Osteoblast (primary cell): ENCODE measurements around the gene SLC28A1. TPM values are rescaled to one million over a fixed set of nuclear protein-coding genes. Genes with fewer than 3 reads are reported as not detected.

Experiments
- DNase-seq: peaks from one replicate; pipeline ENCODE4 v3.0.0; 2011; ENCODE audit warnings: low spot score, mixed read lengths; ENCODE audit not compliant: insufficient read length; ENCODE audit errors: missing footprints
- H2AFZ ChIP-seq: 2 replicates; pipeline ENCODE4 v1.6.0; 2011; ENCODE audit warnings: mild to moderate bottlenecking, low read length
- H3K27ac ChIP-seq: 2 replicates; pipeline ENCODE4 v1.5.1; 2011; ENCODE audit warnings: mild to moderate bottlenecking, low read depth, low read length, moderate library complexity
- H3K27me3 ChIP-seq: 2 replicates; pipeline ENCODE4 v1.6.0; 2012; ENCODE audit warnings: mild to moderate bottlenecking, control low read depth, inconsistent platforms, low read length, moderate library complexity; ENCODE audit not compliant: insufficient read depth
- H3K36me3 ChIP-seq: 2 replicates; pipeline ENCODE4 v1.5.1; 2011; ENCODE audit warnings: mild to moderate bottlenecking, low read length, control low read depth, moderate library complexity; ENCODE audit not compliant: insufficient read depth
- H3K4me1 ChIP-seq: 2 replicates; pipeline ENCODE4 v1.5.1; 2011; ENCODE audit warnings: mild to moderate bottlenecking, low read length, control low read depth, moderate library complexity; ENCODE audit not compliant: insufficient read depth
- H3K4me2 ChIP-seq: 2 replicates; pipeline ENCODE4 v1.6.0; 2011; ENCODE audit warnings: mild to moderate bottlenecking, low read length; ENCODE audit not compliant: insufficient read depth
- H3K4me3 ChIP-seq: fragments of 200-600 bp; sonication (generic); 3 replicates; pipeline ENCODE4 v1.5.1; 2012; ENCODE audit warnings: mild to moderate bottlenecking, low read length, inconsistent platforms; ENCODE audit not compliant: insufficient read depth
- H3K79me2 ChIP-seq: 2 replicates; pipeline ENCODE4 v1.6.0; 2012; ENCODE audit warnings: mild to moderate bottlenecking, low read length, control low read depth, inconsistent platforms; ENCODE audit not compliant: insufficient read depth
- H3K9me3 ChIP-seq: 2 replicates; pipeline ENCODE4 v1.5.1; 2011; ENCODE audit warnings: low read depth, low read length, control low read depth
- H4K20me1 ChIP-seq: 2 replicates; pipeline ENCODE4 v1.6.0; 2012; ENCODE audit warnings: mild to moderate bottlenecking, low read length, control low read depth; ENCODE audit not compliant: insufficient read depth
- total RNA-seq: library from RNA; depleted of rRNA; stranded (reverse); fragments of >200 nt; gene quantifications from 2 replicates; pipeline ENCODE4 v1.2.3, GENCODE V29; 2012
- TF ChIP-seq, protein P1 (sequence below): IDR thresholded peaks from 2 replicates; pipeline ENCODE4 v1.5.1; 2011; ENCODE audit warnings: mild to moderate bottlenecking, low read depth, low read length, moderate library complexity; ENCODE audit errors: extremely low read depth

SLC28A1 gene
- total RNA-seq, 1 donor, result not detected

DNA sequence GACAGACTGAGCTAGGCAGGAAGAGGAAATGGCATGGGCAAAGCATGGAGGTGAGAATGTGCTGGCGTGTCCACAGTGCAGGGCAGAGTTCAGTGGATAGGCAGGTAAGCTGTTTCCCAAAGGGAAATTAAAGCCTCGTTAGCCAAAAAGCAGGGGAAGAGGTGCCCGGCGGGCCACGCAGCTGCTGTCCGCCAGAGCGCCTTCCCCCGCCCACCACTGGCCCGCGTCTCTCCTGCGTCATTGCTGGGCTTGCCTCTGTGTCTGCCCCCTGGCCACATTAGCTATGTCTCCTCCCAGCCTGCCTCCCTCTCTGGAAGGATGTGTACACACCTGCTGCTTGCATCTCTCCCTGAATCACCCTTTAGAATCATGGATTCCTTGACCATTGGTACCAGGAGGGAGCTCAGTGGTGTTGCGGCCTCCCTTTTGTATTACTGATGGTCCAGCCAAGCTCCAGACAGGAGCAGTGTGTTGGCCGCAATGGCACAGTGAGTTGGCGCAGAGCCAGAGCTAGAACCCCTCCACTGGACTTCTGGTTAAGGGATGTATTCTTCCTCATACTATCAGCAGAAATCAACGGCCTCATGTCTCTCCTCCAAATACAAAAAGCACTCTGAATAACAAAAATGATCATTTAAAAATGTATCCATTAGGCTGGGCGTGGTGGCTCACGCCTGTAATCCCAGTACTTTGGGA lies 26.6 kb downstream of the SLC28A1 start:
- H3K27me3 ChIP-seq, result no peaks in the 10 kb centered on the region
- no peaks in the 10 kb centered on the region for H3K9me3 ChIP-seq
- H2AFZ ChIP-seq, result no peak overlapping the region
- no peak overlapping the region for H3K4me3 ChIP-seq
- peak; percentile 74 for DNase-seq
- no peaks in the 10 kb centered on the region for H3K79me2 ChIP-seq
- H3K4me2 ChIP-seq, result no peak overlapping the region
- H3K36me3 ChIP-seq, result no peaks in the 10 kb centered on the region
- TF ChIP-seq, protein P1, sequence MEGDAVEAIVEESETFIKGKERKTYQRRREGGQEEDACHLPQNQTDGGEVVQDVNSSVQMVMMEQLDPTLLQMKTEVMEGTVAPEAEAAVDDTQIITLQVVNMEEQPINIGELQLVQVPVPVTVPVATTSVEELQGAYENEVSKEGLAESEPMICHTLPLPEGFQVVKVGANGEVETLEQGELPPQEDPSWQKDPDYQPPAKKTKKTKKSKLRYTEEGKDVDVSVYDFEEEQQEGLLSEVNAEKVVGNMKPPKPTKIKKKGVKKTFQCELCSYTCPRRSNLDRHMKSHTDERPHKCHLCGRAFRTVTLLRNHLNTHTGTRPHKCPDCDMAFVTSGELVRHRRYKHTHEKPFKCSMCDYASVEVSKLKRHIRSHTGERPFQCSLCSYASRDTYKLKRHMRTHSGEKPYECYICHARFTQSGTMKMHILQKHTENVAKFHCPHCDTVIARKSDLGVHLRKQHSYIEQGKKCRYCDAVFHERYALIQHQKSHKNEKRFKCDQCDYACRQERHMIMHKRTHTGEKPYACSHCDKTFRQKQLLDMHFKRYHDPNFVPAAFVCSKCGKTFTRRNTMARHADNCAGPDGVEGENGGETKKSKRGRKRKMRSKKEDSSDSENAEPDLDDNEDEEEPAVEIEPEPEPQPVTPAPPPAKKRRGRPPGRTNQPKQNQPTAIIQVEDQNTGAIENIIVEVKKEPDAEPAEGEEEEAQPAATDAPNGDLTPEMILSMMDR, result no peak
- H4K20me1 ChIP-seq, result no peaks in the 10 kb centered on the region
- H3K4me1 ChIP-seq, result peaks cover 39% of the 10 kb centered on the region
- peak overlapping the region; percentile 92 for H3K27ac ChIP-seq

DNA sequence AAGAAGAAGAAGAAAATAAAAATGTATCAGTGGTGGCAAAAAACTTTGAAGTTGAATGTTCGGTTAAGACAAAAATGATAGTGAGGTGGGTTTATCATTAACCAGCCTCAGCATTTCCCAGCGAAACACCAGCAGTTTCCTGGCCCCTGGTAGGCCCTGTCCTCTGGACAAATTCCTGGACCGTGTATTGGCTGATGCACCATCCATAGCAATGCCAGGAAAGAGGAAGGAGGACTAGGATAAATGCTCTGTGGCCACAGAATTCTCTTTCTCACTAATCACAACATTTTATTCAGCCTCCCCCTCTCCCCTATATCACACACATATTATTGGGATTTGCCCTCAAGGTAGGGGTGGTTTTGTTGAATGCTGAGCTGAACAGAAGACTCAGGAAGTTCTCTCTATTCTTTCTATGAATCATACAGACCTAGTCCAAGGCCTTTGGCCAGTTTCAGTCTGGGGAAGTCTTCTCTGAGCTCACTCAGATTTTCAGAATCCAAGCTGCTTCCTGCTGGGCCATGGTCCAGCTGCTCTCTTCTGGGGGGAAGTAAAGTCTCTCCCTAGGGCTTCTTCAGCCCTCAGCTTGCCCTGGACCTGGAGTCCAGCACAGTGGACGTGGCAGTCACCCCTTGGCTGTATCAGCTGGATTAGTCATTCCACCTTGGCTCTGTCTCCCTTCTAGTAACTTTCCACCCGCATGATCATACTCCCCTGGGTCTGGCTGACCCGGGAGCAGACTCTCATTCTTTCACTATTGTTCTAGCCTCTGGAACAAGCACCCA lies 27.6 kb downstream of the SLC28A1 start:
- peak overlapping the region; percentile 64 for H3K4me2 ChIP-seq
- H3K4me3 ChIP-seq, result peak overlapping the region; percentile 14
- TF ChIP-seq, protein P1, result no peak
- H4K20me1 ChIP-seq, result no peaks in the 10 kb centered on the region
- H3K27me3 ChIP-seq, result no peaks in the 10 kb centered on the region
- peaks cover 39% of the 10 kb centered on the region for H3K4me1 ChIP-seq
- DNase-seq, result peak; percentile 97
- H3K27ac ChIP-seq, result peak overlapping the region; percentile 92
- H3K36me3 ChIP-seq, result no peaks in the 10 kb centered on the region
- H3K79me2 ChIP-seq, result no peaks in the 10 kb centered on the region
- H2AFZ ChIP-seq, result peak overlapping the region; percentile 70
- H3K9me3 ChIP-seq, result no peaks in the 10 kb centered on the region

DNA sequence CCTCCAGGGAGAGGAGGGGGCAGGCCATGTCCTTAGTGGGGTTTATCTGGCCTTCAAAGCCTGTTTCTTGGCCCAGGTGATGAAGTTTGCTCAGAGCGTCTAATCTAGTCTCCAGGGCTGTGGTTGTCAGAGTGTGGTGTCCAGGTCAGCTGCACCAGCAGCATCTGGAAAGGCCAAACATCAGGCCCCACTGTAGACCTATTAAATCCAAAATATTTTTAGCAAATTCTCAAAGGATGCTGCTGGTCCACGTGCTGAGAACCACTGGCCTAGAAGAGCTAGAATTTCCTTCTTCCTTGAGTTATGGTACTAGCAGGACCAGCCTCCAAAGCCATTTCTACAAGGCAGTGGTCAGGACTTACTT lies 28.9 kb downstream of the SLC28A1 start:
- H3K36me3 ChIP-seq, result no peaks in the 10 kb centered on the region
- H3K4me2 ChIP-seq, result no peak overlapping the region
- peaks cover 39% of the 10 kb centered on the region for H3K4me1 ChIP-seq
- H3K27me3 ChIP-seq, result no peaks in the 10 kb centered on the region
- H3K4me3 ChIP-seq, result no peak overlapping the region
- H2AFZ ChIP-seq, result peak overlapping the region; percentile 2
- no peak for DNase-seq
- TF ChIP-seq, protein P1, result no peak
- H3K27ac ChIP-seq, result peak overlapping the region; percentile 92
- no peaks in the 10 kb centered on the region for H3K79me2 ChIP-seq
- no peaks in the 10 kb centered on the region for H4K20me1 ChIP-seq
- no peaks in the 10 kb centered on the region for H3K9me3 ChIP-seq

DNA sequence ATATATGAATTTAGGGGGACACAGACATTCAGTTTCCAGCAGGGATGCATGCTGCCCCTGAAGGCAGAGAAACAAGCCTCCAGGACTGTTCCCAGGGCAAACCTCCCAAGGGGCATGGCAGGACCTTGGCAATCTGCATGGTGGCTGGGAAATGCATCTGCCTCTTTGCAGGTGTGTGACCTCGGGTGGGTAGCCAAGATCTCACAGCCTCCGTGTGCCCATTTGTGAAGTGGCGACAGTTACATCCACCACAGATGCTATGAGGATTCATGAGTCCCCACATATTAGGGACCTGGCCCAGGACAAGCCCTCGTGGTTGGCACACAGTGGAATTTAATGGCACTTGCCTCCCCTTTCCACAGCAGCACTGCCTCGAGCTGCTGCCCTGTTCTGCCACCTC lies 29.9 kb downstream of the SLC28A1 start:
- no peak for DNase-seq
- Histone ChIP-seq H3K9me3 (no peaks in the 10 kb centered on the region), H3K4me2 (peak overlapping the region; percentile 33), H3K4me3 (no peak overlapping the region), H3K27me3 (no peaks in the 10 kb centered on the region), H3K4me1 (peaks cover 39% of the 10 kb centered on the region), H3K27ac (peak overlapping the region; percentile 79), H3K79me2 (no peaks in the 10 kb centered on the region), H2AFZ (no peak overlapping the region), H3K36me3 (no peaks in the 10 kb centered on the region), H4K20me1 (no peaks in the 10 kb centered on the region)
- TF ChIP-seq, protein P1, result no peak
